Adrenal gland (tissue), 5 donors: Measurements from ENCODE around the gene TMEM121B.

Experiments used
- POLR2A ChIP-seq, 2 donors: fragments of 450-650 bp; IDR thresholded peaks; one replicate each; pipeline ENCODE4 v1.6.1; 2017; ENCODE audit warnings: antibody characterized with exemption in 2 of 2, mild to moderate bottlenecking in 2 of 2, moderate library complexity in 1 of 2
- TF ChIP-seq, protein P1 (sequence below), 6 experiments: fragments of 450-650 bp in 4 of 6; fragments of 200-600 bp in 2 of 6; sonication (generic) in 1 of 6; IDR thresholded peaks; 1 replicate in 5 of 6; 2 replicates in 1 of 6; pipeline versions ENCODE4 v1.5.1 to v1.8.0; 2016 to 2021; ENCODE audit warnings: antibody characterized with exemption in 6 of 6, mild to moderate bottlenecking in 2 of 6, moderate library complexity in 1 of 6
- donor health status: DM: no; HTN: no; CAD: no.

DNA sequence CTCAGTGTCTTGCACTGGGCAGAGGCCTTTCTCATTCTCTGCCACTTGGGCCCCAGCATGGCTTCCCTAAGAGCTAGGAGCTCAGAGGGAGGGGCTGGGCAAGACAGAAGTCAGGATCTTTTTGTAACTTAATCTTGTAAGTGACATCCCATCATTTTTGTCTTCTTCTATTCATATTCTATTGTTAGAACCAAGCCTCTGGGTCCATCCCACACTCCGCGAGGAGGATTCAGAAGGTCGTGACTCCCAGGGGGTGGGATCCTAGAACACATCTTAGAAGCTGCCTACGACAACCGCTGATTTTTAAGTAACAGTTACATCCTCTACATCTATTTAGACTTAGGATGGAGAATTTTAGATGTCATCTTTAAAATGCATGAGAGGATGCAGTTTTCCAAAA, 37.9 kb downstream of the TMEM121B start:
- TF ChIP-seq, protein P1, sequence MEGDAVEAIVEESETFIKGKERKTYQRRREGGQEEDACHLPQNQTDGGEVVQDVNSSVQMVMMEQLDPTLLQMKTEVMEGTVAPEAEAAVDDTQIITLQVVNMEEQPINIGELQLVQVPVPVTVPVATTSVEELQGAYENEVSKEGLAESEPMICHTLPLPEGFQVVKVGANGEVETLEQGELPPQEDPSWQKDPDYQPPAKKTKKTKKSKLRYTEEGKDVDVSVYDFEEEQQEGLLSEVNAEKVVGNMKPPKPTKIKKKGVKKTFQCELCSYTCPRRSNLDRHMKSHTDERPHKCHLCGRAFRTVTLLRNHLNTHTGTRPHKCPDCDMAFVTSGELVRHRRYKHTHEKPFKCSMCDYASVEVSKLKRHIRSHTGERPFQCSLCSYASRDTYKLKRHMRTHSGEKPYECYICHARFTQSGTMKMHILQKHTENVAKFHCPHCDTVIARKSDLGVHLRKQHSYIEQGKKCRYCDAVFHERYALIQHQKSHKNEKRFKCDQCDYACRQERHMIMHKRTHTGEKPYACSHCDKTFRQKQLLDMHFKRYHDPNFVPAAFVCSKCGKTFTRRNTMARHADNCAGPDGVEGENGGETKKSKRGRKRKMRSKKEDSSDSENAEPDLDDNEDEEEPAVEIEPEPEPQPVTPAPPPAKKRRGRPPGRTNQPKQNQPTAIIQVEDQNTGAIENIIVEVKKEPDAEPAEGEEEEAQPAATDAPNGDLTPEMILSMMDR (IDR thresholded peaks at IDR 0.05): no peak
- TF ChIP-seq POLR2A (IDR thresholded peaks at IDR 0.05): no peak
